Transverse colon (tissue), 4 donors: ENCODE data around the gene SERTAD1. TPM values are rescaled to one million over a fixed set of nuclear protein-coding genes. Genes with fewer than 3 reads are reported as not detected.

Source experiments
- DNase-seq: peaks from one replicate; pipeline ENCODE4 v3.0.0-alpha.2; 2019
- H3K27ac ChIP-seq, 4 donors: fragments of 200-600 bp; sonication (generic); 2 replicates each; pipeline ENCODE4 v1.5.1; 2016 to 2018; ENCODE audit warnings: inconsistent platforms in 4 of 4
- H3K27me3 ChIP-seq: fragments of 200-600 bp; sonication (generic); 2 replicates; pipeline ENCODE4 v1.5.1; 2017; ENCODE audit warnings: inconsistent platforms
- H3K36me3 ChIP-seq, 4 donors: fragments of 200-600 bp; sonication (generic); 2 replicates each; pipeline ENCODE4 v1.5.1; 2017 to 2019; ENCODE audit warnings: inconsistent platforms in 4 of 4
- H3K4me1 ChIP-seq, 4 donors: fragments of 200-600 bp; sonication (generic); 2 replicates each; pipeline ENCODE4 v1.5.1; 2017 to 2020; ENCODE audit warnings: inconsistent platforms in 4 of 4
- H3K4me3 ChIP-seq, 4 donors: fragments of 200-600 bp; sonication (generic); 1 replicate in 1 of 4; 2 replicates in 3 of 4; pipeline versions ENCODE4 v1.5.1 to v1.6.1; 2017 to 2019; ENCODE audit warnings: inconsistent platforms in 4 of 4
- H3K9me3 ChIP-seq, 2 donors: fragments of 200-600 bp; sonication (generic); 2 replicates each; pipeline ENCODE4 v1.5.1; 2017 to 2019; ENCODE audit warnings: inconsistent platforms in 2 of 2
- EP300 ChIP-seq: sonication (generic); formaldehyde crosslinking; IDR thresholded peaks from one replicate; pipeline ENCODE4 v1.6.1; 2017; ENCODE audit warnings: antibody characterized with exemption, low read depth
- POLR2A ChIP-seq: fragments of 450-650 bp; IDR thresholded peaks from one replicate; pipeline ENCODE4 v1.6.1; 2016; ENCODE audit warnings: antibody characterized with exemption, mild to moderate bottlenecking, moderate library complexity
- POLR2AphosphoS5 ChIP-seq, 3 donors: sonication (generic); formaldehyde crosslinking; IDR thresholded peaks; one replicate each; pipeline ENCODE4 v1.6.1; 2016; ENCODE audit warnings: antibody characterized with exemption in 3 of 3
- WGBS, 2 donors: methylation state at CpG; one replicate each; pipeline ENCODE4 v1.1.5; 2018; ENCODE audit warnings: low coverage in 1 of 2; 5-methylcytosine and 5-hydroxymethylcytosine counted together
- in situ Hi-C, 4 donors: fragments of 200-750 bp; cut with MboI; loops; one replicate each; pipeline versions ENCODE4 v1.15.0 to v1.15.1; 2017; ENCODE audit warnings: low sequenced_read_pairs in 3 of 4, low pct_ligation_motif_present in 1 of 4, low pct_unique_long_range_greater_than_20kb in 1 of 4
- intact Hi-C: fragments of 100-400 bp; cut with DNase I; formaldehyde crosslinking; loops from one replicate; pipeline ENCODE4 v1.15.1; 2023; ENCODE audit warnings: low total_unique reads
- total RNA-seq, 4 donors: library from RNA; depleted of rRNA; stranded (reverse); fragments of >200 nt; gene quantifications; one replicate each; pipeline ENCODE4 v1.1.0, GENCODE V29; 2016
- TF ChIP-seq, protein P1 (sequence below), 5 experiments: fragments of 200-600 bp in 3 of 5; fragments of 450-650 bp in 2 of 5; sonication (generic) in 3 of 5; IDR thresholded peaks; 1 replicate in 2 of 5; 2 replicates in 3 of 5; pipeline ENCODE4 v1.5.1; 2016 to 2017; ENCODE audit warnings: antibody characterized with exemption in 5 of 5, inconsistent platforms in 3 of 5, mild to moderate bottlenecking in 2 of 5, moderate library complexity in 1 of 5

SERTAD1 gene
- total RNA-seq, 4 donors from 2014 or later = 2.6 to 30.3 (median 18.4) TPM

DNA sequence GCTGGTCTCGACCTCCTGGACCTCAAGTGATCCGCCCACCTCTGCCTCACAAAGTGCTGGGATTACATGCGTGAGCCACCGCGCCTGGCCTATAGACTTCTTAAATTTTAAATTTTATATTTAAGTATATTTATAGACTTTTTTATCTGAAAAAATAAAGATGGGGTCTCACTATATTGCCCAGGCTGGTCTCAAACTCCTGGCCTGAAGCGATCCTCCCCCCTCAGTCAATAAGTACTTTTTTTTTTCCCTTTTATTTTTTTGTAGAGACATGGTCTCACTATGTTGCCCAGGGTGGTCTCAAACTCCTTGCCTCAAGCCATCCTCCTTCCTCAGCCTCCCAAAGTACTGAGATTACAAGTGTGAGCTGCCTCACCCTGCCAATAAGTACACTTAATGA, 1.9 kb downstream of the SERTAD1 start:
- TF ChIP-seq, protein P1, sequence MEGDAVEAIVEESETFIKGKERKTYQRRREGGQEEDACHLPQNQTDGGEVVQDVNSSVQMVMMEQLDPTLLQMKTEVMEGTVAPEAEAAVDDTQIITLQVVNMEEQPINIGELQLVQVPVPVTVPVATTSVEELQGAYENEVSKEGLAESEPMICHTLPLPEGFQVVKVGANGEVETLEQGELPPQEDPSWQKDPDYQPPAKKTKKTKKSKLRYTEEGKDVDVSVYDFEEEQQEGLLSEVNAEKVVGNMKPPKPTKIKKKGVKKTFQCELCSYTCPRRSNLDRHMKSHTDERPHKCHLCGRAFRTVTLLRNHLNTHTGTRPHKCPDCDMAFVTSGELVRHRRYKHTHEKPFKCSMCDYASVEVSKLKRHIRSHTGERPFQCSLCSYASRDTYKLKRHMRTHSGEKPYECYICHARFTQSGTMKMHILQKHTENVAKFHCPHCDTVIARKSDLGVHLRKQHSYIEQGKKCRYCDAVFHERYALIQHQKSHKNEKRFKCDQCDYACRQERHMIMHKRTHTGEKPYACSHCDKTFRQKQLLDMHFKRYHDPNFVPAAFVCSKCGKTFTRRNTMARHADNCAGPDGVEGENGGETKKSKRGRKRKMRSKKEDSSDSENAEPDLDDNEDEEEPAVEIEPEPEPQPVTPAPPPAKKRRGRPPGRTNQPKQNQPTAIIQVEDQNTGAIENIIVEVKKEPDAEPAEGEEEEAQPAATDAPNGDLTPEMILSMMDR (IDR thresholded peaks at IDR 0.05) = no peak
- TF ChIP-seq POLR2A (no peak), POLR2AphosphoS5 (IDR thresholded peaks at IDR 0.05) (no peak), EP300 (no peak)
- Histone ChIP-seq H3K9me3 (no peaks in the 10 kb centered on the region), H3K4me1 (peaks cover 23 to 51% (median 37%) of the 10 kb centered on the region in 4 donors), H3K27ac (peak overlapping the region; percentile 97 to 100 (median 99)), H3K36me3 (peaks cover 0 to 10% (median 0%) of the 10 kb centered on the region in 4 donors), H3K27me3 (no peaks in the 10 kb centered on the region), H3K4me3 (peak overlapping the region in 1 of 4 donors; percentile 66)
- no peak for DNase-seq
- WGBS, 2 donors = 92% methylated on average over 6 of the region's 6 CpGs
- in situ Hi-C loops (loop anchor here in 2 of 4 donors (10.0 to 25.0 kb wide), 2 partner anchors 137 to 139 kb away; partner anchors contain the start of gene AKT2 (in 2 of the 2)), intact Hi-C loops (loop anchor here (1.0 kb wide), 1 partner anchor 43 kb away; the partner anchor contains the start of gene SPTBN4)

DNA sequence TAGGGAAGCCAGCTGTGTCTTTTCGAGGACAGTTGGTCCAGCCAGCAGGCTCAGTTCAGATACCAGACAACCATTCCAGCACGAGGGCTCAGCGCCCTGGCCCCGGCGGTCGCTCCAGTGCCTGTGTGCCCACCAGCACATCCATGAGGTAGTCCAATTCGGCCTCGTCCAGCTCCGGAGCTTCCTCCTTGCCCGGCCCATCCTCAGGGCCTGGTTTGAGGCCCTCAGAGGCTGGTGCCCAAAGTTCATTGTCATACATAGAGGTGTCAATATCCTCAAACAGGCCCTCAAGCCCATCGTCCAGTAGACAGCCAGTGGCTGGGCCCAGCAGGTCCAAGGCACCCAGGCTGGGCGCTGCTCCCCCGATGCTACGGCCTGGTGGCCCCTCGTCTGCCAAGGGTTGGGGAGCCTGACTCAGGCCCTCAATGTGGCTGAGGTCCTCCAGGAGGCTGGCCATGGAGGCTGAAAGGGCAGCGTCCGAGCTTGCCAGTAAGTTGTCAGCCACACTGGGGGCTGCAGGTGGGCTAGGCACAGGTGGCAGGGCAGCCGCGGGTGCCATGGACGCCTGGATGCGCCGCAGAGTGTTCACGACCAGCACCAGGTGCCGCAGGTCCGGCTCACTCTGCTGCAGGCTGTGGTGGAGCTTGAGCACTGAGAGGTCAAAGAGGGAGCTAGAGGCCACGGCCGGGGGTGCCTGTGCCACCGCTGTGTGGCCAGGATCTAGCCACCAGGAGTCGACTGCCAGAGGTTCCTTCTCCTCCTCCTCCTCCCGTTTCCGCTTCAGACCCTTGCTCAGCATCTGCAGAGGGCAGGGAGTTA, 2.8 kb downstream of the SERTAD1 start:
- WGBS, 2 donors = 90 to 93% methylated on average over 6 to 24 of the region's 31 CpGs
- no peaks in the 10 kb centered on the region for H3K27me3 ChIP-seq
- H3K36me3 ChIP-seq = peaks cover 0 to 10% (median 0%) of the 10 kb centered on the region in 4 donors
- H3K4me1 ChIP-seq = peaks cover 23 to 51% (median 37%) of the 10 kb centered on the region in 4 donors
- in situ Hi-C loops = loop anchor here in 2 of 4 donors (10.0 to 25.0 kb wide), 2 partner anchors 136 to 138 kb away; partner anchors contain the start of gene AKT2 (in 2 of the 2)
- no peak for DNase-seq
- TF ChIP-seq EP300 = no peak
- TF ChIP-seq POLR2A = no peak
- TF ChIP-seq POLR2AphosphoS5 (IDR thresholded peaks at IDR 0.05) = no peak
- TF ChIP-seq, protein P1 (IDR thresholded peaks at IDR 0.05) = no peak
- no peaks in the 10 kb centered on the region for H3K9me3 ChIP-seq
- no peak overlapping the region for H3K4me3 ChIP-seq
- peak overlapping the region; percentile 97 to 100 (median 98) for H3K27ac ChIP-seq
- intact Hi-C loops = loop anchor here (1.0 kb wide), 1 partner anchor 44 kb away; the partner anchor contains the start of gene SPTBN4

DNA sequence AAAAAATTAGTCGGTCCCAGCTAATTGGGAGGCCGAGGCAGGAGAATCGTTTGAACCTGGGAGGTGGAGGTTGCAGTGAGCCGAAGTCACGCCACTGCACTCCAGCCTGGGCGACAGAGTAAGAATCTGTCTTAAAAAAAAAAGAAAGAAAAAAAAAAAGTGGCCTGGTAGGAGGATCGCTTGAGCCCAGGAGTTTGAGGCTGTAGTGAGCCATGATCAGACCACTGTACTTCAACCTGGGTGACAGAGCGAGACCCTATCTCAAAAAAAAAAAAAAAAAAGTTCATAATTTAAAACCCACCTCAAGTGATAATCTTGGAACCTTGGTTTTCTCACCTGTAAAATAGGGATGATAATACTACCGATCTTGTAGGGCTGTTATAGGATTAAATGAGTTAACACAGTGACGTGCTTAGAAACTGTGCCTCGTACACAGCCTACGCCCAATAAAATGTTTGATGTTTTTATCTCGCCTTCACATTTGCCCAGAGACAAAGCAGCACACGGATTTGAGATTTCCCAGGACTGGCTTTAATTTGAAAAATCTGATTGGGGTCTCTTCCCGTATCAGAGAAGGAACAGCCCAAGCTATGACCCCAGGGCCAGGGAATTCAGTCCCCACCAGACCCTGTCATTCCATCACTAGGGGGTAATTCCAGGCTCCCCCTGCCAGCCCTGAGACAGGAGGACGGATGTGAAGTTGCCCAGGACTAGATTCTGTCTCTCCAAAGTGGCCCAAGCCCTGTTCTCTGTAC, 3.6 kb downstream of the SERTAD1 start:
- intact Hi-C loops = no loop called here
- 61 to 66% methylated on average over 7 to 15 of the region's 16 CpGs for WGBS, 2 donors

More for the DNA sequence above, 3.6 kb downstream of the SERTAD1 start:
- DNase-seq = no peak
- Histone ChIP-seq H3K27me3 (no peaks in the 10 kb centered on the region), H3K27ac (peak overlapping the region; percentile 97 to 100 (median 98)), H3K4me1 (peaks cover 23 to 53% (median 36%) of the 10 kb centered on the region in 4 donors), H3K9me3 (no peaks in the 10 kb centered on the region), H3K36me3 (peaks cover 0 to 10% (median 0%) of the 10 kb centered on the region in 4 donors), H3K4me3 (peak overlapping the region in 2 of 4 donors; percentile 54 to 61)
- in situ Hi-C loops = loop anchor here in 2 of 4 donors (10.0 to 25.0 kb wide), 2 partner anchors 135 to 137 kb away; partner anchors contain the start of gene AKT2 (in 2 of the 2)
- TF ChIP-seq POLR2A (no peak), EP300 (no peak), POLR2AphosphoS5 (IDR thresholded peaks at IDR 0.05) (no peak)
- TF ChIP-seq, protein P1 (IDR thresholded peaks at IDR 0.05) = no peak
